Activated CD4-positive, alpha-beta T cell treated with anti-CD3 and anti-CD28 coated beads, Interleukin-10, Interleukin-2, amounts not matched to agents 100 ng/mL and 50 ng/mL, durations not matched to agents 16 hours and 8 hours (primary cell): ENCODE measurements around the gene PCNX2.

Experiments
- DNase-seq: peaks from one replicate; pipeline ENCODE4 v3.0.0-alpha.2; 2020

PCNX2 gene

GRCh38 chr1:232950197-232951176 is 345.0 kb downstream of the PCNX2 start, which contains the start of gene NTPCR:
Gene NTPCR (plus strand): TSS chr1:232950611. CDS start chr1:232950711, 100 bp downstream.
- peak; percentile 96 for DNase-seq

GRCh38 chr1:232949636-232950196 is 345.8 kb downstream of the PCNX2 start:
- no peak for DNase-seq

GRCh38 chr1:232944347-232944746 is 351.2 kb downstream of the PCNX2 start:
- no peak for DNase-seq

GRCh38 chr1:232943679-232944252 is 351.8 kb downstream of the PCNX2 start:
- DNase-seq = peak; percentile 35

GRCh38 chr1:232942413-232943294 is 352.9 kb downstream of the PCNX2 start:
- no peak for DNase-seq

GRCh38 chr1:232940262-232940661 is 355.3 kb downstream of the PCNX2 start:
- no peak for DNase-seq

- DNase-seq = no peak
These were observed 355.8 kb downstream of the PCNX2 start for GRCh38 chr1:232939748-232940147.

GRCh38 chr1:232938926-232939325 is 356.6 kb downstream of the PCNX2 start:
- DNase-seq = no peak

- DNase-seq = no peak
These were observed 357.7 kb downstream of the PCNX2 start for GRCh38 chr1:232937741-232938375.

GRCh38 chr1:232936941-232937340 is 358.6 kb downstream of the PCNX2 start:
- DNase-seq = no peak
